Measurements from ENCODE around the gene PRELID3B.

Gene PRELID3B

DNA sequence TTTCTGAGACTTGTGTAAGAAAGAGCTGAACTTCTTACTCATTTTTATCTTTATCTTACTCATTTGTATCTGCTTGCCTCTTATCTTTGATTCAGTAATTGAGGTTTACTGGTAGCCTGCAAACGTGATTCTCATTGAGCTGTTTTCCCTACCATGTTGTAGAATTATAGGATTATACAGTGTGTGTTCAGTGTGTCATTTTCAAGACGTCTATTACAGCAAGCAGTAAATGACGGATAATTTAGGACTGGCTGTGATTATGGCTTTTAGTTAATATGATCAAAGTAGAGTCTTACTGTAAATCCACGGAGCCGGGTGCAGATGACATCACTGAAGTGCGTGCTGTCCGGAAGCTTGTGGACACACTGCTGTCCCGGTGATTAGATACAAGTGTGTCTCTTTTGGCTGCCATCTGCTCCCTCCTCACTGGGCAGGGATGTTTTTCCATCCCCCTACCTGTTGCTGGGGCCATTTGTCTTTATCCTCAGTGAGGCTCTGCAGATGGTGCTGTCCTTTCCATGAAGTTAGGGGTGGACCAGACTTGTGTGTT, 55.5 kb downstream of the PRELID3B start:
- TF ChIP-seq, protein P1, sequence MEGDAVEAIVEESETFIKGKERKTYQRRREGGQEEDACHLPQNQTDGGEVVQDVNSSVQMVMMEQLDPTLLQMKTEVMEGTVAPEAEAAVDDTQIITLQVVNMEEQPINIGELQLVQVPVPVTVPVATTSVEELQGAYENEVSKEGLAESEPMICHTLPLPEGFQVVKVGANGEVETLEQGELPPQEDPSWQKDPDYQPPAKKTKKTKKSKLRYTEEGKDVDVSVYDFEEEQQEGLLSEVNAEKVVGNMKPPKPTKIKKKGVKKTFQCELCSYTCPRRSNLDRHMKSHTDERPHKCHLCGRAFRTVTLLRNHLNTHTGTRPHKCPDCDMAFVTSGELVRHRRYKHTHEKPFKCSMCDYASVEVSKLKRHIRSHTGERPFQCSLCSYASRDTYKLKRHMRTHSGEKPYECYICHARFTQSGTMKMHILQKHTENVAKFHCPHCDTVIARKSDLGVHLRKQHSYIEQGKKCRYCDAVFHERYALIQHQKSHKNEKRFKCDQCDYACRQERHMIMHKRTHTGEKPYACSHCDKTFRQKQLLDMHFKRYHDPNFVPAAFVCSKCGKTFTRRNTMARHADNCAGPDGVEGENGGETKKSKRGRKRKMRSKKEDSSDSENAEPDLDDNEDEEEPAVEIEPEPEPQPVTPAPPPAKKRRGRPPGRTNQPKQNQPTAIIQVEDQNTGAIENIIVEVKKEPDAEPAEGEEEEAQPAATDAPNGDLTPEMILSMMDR (IDR thresholded peaks at IDR 0.05), result no peak

DNA sequence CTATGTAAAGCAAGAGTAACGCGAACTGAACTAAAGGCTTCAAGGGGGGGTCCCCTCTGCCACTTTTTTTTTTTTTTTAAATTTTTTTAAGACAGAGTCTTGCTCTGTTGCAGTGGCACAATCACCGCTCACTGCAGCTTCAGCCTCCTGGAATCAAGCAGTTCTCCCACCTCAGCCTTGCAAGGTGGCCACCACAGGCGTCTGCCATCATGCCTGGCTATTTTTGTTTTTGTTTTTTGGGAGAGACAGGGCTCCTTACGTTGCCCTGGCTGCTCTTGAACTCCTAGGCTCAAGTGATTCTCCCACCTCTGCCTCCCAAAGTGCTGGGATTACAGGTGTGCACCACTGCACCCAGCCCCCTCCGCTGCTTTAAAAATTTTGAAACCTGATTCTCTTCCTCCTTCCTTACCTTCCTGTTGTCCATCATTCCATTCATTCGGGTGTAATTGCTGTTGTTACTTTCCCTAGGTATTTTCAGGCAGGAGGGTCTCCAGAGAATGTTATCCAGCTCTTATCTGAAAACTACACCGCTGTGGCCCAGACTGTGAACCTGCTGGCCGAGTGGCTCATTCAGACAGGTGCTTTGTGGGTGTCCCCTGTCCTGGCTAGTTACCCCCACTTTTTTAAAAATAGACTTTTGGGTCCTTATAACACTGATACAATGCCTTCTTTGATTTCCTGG, 56.2 kb downstream of the PRELID3B start:
- TF ChIP-seq, protein P1 (IDR thresholded peaks at IDR 0.05), result no peak

DNA sequence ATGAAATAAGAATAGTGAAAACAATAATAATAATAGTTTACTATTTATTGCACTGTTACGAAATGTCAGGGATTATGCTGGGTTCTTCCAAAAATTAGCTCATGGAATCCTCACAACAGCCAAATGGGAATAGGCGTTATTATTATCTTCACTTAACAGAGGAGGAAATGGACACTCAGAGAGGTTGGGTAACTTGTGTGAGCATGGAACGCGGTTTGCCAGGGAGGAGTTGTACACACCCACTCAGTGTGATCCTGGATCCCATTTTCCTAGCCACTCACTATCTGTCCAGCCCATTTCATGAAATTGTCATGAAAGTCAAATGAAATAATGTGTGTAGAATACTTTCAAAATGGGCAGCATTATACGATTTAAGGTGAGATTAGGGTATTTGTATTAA, 56.9 kb downstream of the PRELID3B start:
- TF ChIP-seq, protein P1 (IDR thresholded peaks at IDR 0.05), result no peak

DNA sequence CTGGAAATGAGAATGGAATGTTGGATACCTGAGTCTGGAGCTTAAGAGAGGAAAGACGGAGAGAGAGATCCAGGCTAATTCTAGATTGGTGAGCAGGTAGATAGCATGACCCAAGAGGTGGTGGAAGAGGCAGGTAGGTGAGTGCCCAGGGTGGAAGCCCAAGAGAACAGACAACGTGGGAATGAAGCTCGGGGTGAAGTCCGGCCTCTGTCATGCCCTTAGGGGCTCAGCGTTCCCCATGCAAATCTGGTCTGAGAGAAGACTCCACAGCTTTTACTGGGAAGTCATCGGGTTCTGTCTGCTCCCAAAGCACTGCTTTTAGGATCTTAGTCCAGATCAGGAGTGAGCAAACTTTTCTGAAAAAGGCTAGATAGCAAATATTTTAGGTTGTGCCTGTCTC, 57.9 kb downstream of the PRELID3B start:
- TF ChIP-seq, protein P1 (IDR thresholded peaks at IDR 0.05), result no peak
